Superior temporal gyrus (tissue), 1 donor: ENCODE measurements around the gene ASTN2.

Experiments used
- DNase-seq: peaks from one replicate; pipeline ENCODE4 v3.0.0-alpha.2; 2016; ENCODE audit errors: extremely low spot score

Gene ASTN2

GRCh38 chr9:117359910-117360309, 54.9 kb downstream of the ASTN2 start:
- no peak for DNase-seq

GRCh38 chr9:117355542-117355941, 59.3 kb downstream of the ASTN2 start:
- DNase-seq = no peak

GRCh38 chr9:117354997-117355396, 59.9 kb downstream of the ASTN2 start:
- no peak for DNase-seq

GRCh38 chr9:117354244-117354847, 60.5 kb downstream of the ASTN2 start:
- no peak for DNase-seq

GRCh38 chr9:117344892-117345660, 69.8 kb downstream of the ASTN2 start:
- no peak for DNase-seq

- no peak for DNase-seq
Observed at GRCh38 chr9:117343427-117343826, 71.4 kb downstream of the ASTN2 start.

GRCh38 chr9:117341151-117341550, 73.7 kb downstream of the ASTN2 start:
- DNase-seq = no peak

GRCh38 chr9:117340422-117340821, 74.4 kb downstream of the ASTN2 start:
- DNase-seq = no peak

- no peak for DNase-seq
Observed at GRCh38 chr9:117335837-117336433, 78.9 kb downstream of the ASTN2 start.

- DNase-seq = no peak
Observed at GRCh38 chr9:117334101-117334500, 80.8 kb downstream of the ASTN2 start.

GRCh38 chr9:117325831-117326230, 89.0 kb downstream of the ASTN2 start:
- peak; percentile 59 for DNase-seq

GRCh38 chr9:117325110-117325731, 89.6 kb downstream of the ASTN2 start:
- DNase-seq = no peak

GRCh38 chr9:117323390-117323789, 91.5 kb downstream of the ASTN2 start:
- DNase-seq = no peak

- DNase-seq = no peak
Observed at GRCh38 chr9:117317192-117317591, 97.7 kb downstream of the ASTN2 start.

- DNase-seq = peak; percentile 52
Observed at GRCh38 chr9:117315236-117315635, 99.6 kb downstream of the ASTN2 start.

- no peak for DNase-seq
Observed at GRCh38 chr9:117313989-117314388, 100.9 kb downstream of the ASTN2 start.

GRCh38 chr9:117307701-117308100, 107.2 kb downstream of the ASTN2 start:
- no peak for DNase-seq

- no peak for DNase-seq
Observed at GRCh38 chr9:117306032-117306431, 108.8 kb downstream of the ASTN2 start.

GRCh38 chr9:117305454-117305853, 109.4 kb downstream of the ASTN2 start:
- DNase-seq = no peak

GRCh38 chr9:117304549-117304948, 110.3 kb downstream of the ASTN2 start:
- DNase-seq = no peak

GRCh38 chr9:117303643-117304230, 111.1 kb downstream of the ASTN2 start:
- DNase-seq = no peak

GRCh38 chr9:117302487-117302886, 112.4 kb downstream of the ASTN2 start:
- no peak for DNase-seq
